ENCODE results near the gene MTF2. TPM values are rescaled to one million over a fixed set of nuclear protein-coding genes. Genes with fewer than 3 reads are reported as not detected.
A peak's percentile ranks its signal among the peaks of the same experiment; 100 is the strongest.
"Not testable (repeated sequence)": the region's sequence is repeated elsewhere in the genome, so short reads cannot be mapped to it uniquely, and the experiment has no call there.

Gene MTF2
- total RNA-seq, 1 donor from 2014 or later = 35.4 TPM

- no peak for DNase-seq
These were observed 64.1 kb downstream of the MTF2 start for GRCh38 chr1:93143136-93143535.

- no peak for DNase-seq
These were observed 64.7 kb downstream of the MTF2 start for GRCh38 chr1:93143769-93144168.

GRCh38 chr1:93148001-93148400 is 68.9 kb downstream of the MTF2 start:
- no peak for DNase-seq

GRCh38 chr1:93150729-93151128 is 71.6 kb downstream of the MTF2 start:
- no peak for DNase-seq

GRCh38 chr1:93151474-93151873 is 72.4 kb downstream of the MTF2 start:
- DNase-seq = no peak

GRCh38 chr1:93152835-93153234 is 73.8 kb downstream of the MTF2 start:
- no peak for DNase-seq

- DNase-seq = no peak
These were observed 75.8 kb downstream of the MTF2 start for GRCh38 chr1:93154898-93155297.

- no peak for DNase-seq
These were observed 76.3 kb downstream of the MTF2 start for GRCh38 chr1:93155335-93155734.

GRCh38 chr1:93159337-93159736 is 80.3 kb downstream of the MTF2 start:
- DNase-seq = no peak

- DNase-seq = not testable (repeated sequence)
These were observed 84.2 kb downstream of the MTF2 start for GRCh38 chr1:93163314-93163713.

GRCh38 chr1:93164816-93165215 is 85.7 kb downstream of the MTF2 start:
- DNase-seq = no peak

- DNase-seq = not testable (repeated sequence)
These were observed 86.8 kb downstream of the MTF2 start for GRCh38 chr1:93165895-93166294.

GRCh38 chr1:93167006-93167405 is 87.9 kb downstream of the MTF2 start:
- no peak for DNase-seq

- DNase-seq = not testable (repeated sequence)
These were observed 91.1 kb downstream of the MTF2 start for GRCh38 chr1:93170141-93170678.

GRCh38 chr1:93171549-93172034 is 92.5 kb downstream of the MTF2 start:
- DNase-seq = no peak

GRCh38 chr1:93172778-93173177 is 93.7 kb downstream of the MTF2 start:
- no peak for DNase-seq

GRCh38 chr1:93174638-93175037 is 95.6 kb downstream of the MTF2 start:
- not testable (repeated sequence) for DNase-seq

GRCh38 chr1:93177991-93178390 is 98.9 kb downstream of the MTF2 start:
- DNase-seq = no peak

GRCh38 chr1:93178418-93178817 is 99.3 kb downstream of the MTF2 start:
- peak; percentile 4 for DNase-seq

- peak; percentile 99 for DNase-seq
These were observed 101.0 kb downstream of the MTF2 start, which contains the start of gene TMED5 for GRCh38 chr1:93179886-93180722. Gene TMED5, minus strand, starts transcription at chr1:93180413. Its CDS starts 171 bp downstream, at chr1:93180242.

GRCh38 chr1:93180723-93181613 is 101.9 kb downstream of the MTF2 start, which contains the start of gene CCDC18:
Gene CCDC18, plus strand, starts transcription at chr1:93180724. Its CDS starts 2,638 bp downstream, at chr1:93183362.
- no peak for DNase-seq

GRCh38 chr1:93186667-93187066 is 107.6 kb downstream of the MTF2 start:
- DNase-seq = no peak

All from skin of body (tissue), 2 donors.